Measurements from ENCODE around the gene FCGR1A.
"Not testable (repeated sequence)": the region's sequence is repeated elsewhere in the genome, so short reads cannot be mapped to it uniquely, and the experiment has no call there.

FCGR1A gene
- 21.5 to 137 (median 41.0) reads per million in 18 experiments for total RNA-seq

GRCh38 chr1:149782600-149782999, at the start of gene FCGR1A:
TSS of gene FCGR1A (plus strand) at chr1:149782694. CDS start at chr1:149782744, 50 bp downstream.
- not testable (repeated sequence) for DNase-seq

- not testable (repeated sequence) for DNase-seq
Observed at GRCh38 chr1:149732781-149733180, 49.7 kb upstream of the FCGR1A start.

- DNase-seq = not testable (repeated sequence)
Observed at GRCh38 chr1:149734692-149735091, 47.8 kb upstream of the FCGR1A start.

GRCh38 chr1:149740148-149740581, 42.3 kb upstream of the FCGR1A start:
- DNase-seq = peak in 1 of 2 donors; percentile 27

- DNase-seq = not testable (repeated sequence)
Observed at GRCh38 chr1:149740590-149741230, 41.8 kb upstream of the FCGR1A start.

GRCh38 chr1:149741914-149742313, 40.6 kb upstream of the FCGR1A start:
- DNase-seq = not testable (repeated sequence)

GRCh38 chr1:149746463-149747356, 35.8 kb upstream of the FCGR1A start:
- DNase-seq = peak in 1 of 2 donors; percentile 37

- DNase-seq = not testable (repeated sequence)
Observed at GRCh38 chr1:149747359-149748143, 34.9 kb upstream of the FCGR1A start.

- DNase-seq = not testable (repeated sequence)
Observed at GRCh38 chr1:149748144-149748500, 34.4 kb upstream of the FCGR1A start.

GRCh38 chr1:149750562-149750961, 31.9 kb upstream of the FCGR1A start:
- not testable (repeated sequence) for DNase-seq

- DNase-seq = peak; percentile 36 to 53
Observed at GRCh38 chr1:149752186-149752585, 30.3 kb upstream of the FCGR1A start.

- not testable (repeated sequence) for DNase-seq
Observed at GRCh38 chr1:149753466-149753865, 29.0 kb upstream of the FCGR1A start.

GRCh38 chr1:149755294-149755693, 27.2 kb upstream of the FCGR1A start:
- DNase-seq = not testable (repeated sequence)

GRCh38 chr1:149762294-149762693, 20.2 kb upstream of the FCGR1A start:
- DNase-seq = peak in 1 of 2 donors; percentile 2

- not testable (repeated sequence) for DNase-seq
Observed at GRCh38 chr1:149764087-149764800, 18.2 kb upstream of the FCGR1A start.

- not testable (repeated sequence) for DNase-seq
Observed at GRCh38 chr1:149766241-149766640, 16.3 kb upstream of the FCGR1A start.

GRCh38 chr1:149769216-149769615, 13.3 kb upstream of the FCGR1A start:
- not testable (repeated sequence) for DNase-seq

- DNase-seq = not testable (repeated sequence)
Observed at GRCh38 chr1:149770661-149771060, 11.8 kb upstream of the FCGR1A start.

- DNase-seq = not testable (repeated sequence)
Observed at GRCh38 chr1:149771653-149772425, 10.7 kb upstream of the FCGR1A start.

GRCh38 chr1:149775510-149776147, 6.9 kb upstream of the FCGR1A start:
- peak; percentile 65 to 93 for DNase-seq

- DNase-seq = not testable (repeated sequence)
Observed at GRCh38 chr1:149777084-149777483, 5.4 kb upstream of the FCGR1A start.
